PC-3 (cell line): ENCODE results near the gene LRFN5. TPM values are rescaled to one million over a fixed set of nuclear protein-coding genes. Genes with fewer than 3 reads are reported as not detected.
"Not testable (repeated sequence)": the region's sequence is repeated elsewhere in the genome, so short reads cannot be mapped to it uniquely, and the experiment has no call there.

Experiments
- ATAC-seq: fragments of 200-7000 bp; cut with Tn5 transposase; 2 replicates; pipeline ENCODE4 v1.9.1; 2020; ENCODE audit warnings: mild to moderate bottlenecking, moderate library complexity
- BruUV-seq: library from RNA; stranded (reverse); fragments of 400-500 nt; replicated peaks from 2 replicates; lab custom pipeline; 2021; lab: Mats Ljungman, UMichigan
- CTCF ChIA-PET: fragments of 300-600 bp; sonication (Branson Sonifier 250); formaldehyde crosslinking; loops from one replicate; lab custom pipeline; 2022; ENCODE audit warnings: antibody characterized with exemption; lab: Charles Lee
- POLR2A ChIA-PET: fragments of 300-600 bp; sonication (Branson Sonifier 250); formaldehyde crosslinking; loops from one replicate; lab custom pipeline; 2022; ENCODE audit warnings: antibody characterized with exemption; ENCODE audit not compliant: unreplicated experiment; lab: Charles Lee
- DNase-seq: peaks from one replicate; pipeline ENCODE4 v3.0.0-alpha.2; 2015
- H2AFZ ChIP-seq: fragments of 300-600 bp; sonication (generic); 2 replicates; pipeline ENCODE4 v1.6.0; 2016; ENCODE audit warnings: antibody characterized with exemption, low read length
- H3F3A ChIP-seq: fragments of 300-600 bp; sonication (generic); one replicate; pipeline ENCODE4 v1.6.0; 2017; ENCODE audit warnings: antibody characterized with exemption, low read length, control low read depth, mild to moderate bottlenecking; ENCODE audit not compliant: unreplicated experiment
- H3K27ac ChIP-seq: fragments of 300-600 bp; sonication (generic); 2 replicates; pipeline ENCODE4 v1.5.1; 2016; ENCODE audit warnings: mild to moderate bottlenecking, low read length
- H3K27me3 ChIP-seq: fragments of 300-600 bp; sonication (generic); 2 replicates; pipeline ENCODE4 v1.6.1; 2016; ENCODE audit warnings: low read length, mixed read lengths
- H3K36me3 ChIP-seq: fragments of 300-600 bp; sonication (generic); 2 replicates; pipeline ENCODE4 v1.6.1; 2016; ENCODE audit warnings: low read depth, mixed run types, low read length, mixed read lengths
- H3K4me1 ChIP-seq: fragments of 300-600 bp; sonication (generic); 2 replicates; pipeline ENCODE4 v1.5.1; 2016; ENCODE audit warnings: low read length; ENCODE audit not compliant: insufficient read depth
- H3K4me2 ChIP-seq: fragments of 300-600 bp; sonication (generic); 2 replicates; pipeline ENCODE4 v1.6.0; 2016; ENCODE audit warnings: low read length
- H3K4me3 ChIP-seq: fragments of 300-600 bp; sonication (generic); 2 replicates; pipeline ENCODE4 v1.5.1; 2016; ENCODE audit warnings: mild to moderate bottlenecking, low read length, mixed read lengths
- H3K79me2 ChIP-seq: fragments of 300-600 bp; sonication (generic); 2 replicates; pipeline ENCODE4 v1.6.1; 2017; ENCODE audit warnings: low read length, mixed read lengths
- H3K9ac ChIP-seq: fragments of 300-600 bp; sonication (generic); 2 replicates; pipeline ENCODE4 v1.6.0; 2016; ENCODE audit warnings: mild to moderate bottlenecking, low read length
- H3K9me2 ChIP-seq: fragments of 300-600 bp; sonication (generic); replicated peaks from 2 replicates; pipeline ENCODE4 v1.6.1; 2016; ENCODE audit warnings: mixed run types, low read length, mixed read lengths
- H3K9me3 ChIP-seq: fragments of 300-600 bp; sonication (generic); 2 replicates; pipeline ENCODE4 v1.6.1; 2016; ENCODE audit warnings: low read length, mixed read lengths
- H4K20me1 ChIP-seq: fragments of 300-600 bp; sonication (generic); 2 replicates; pipeline ENCODE4 v1.6.1; 2016; ENCODE audit warnings: low read length, mixed read lengths
- EZH2 ChIP-seq: fragments of 300-600 bp; sonication (generic); IDR thresholded peaks from one replicate; pipeline ENCODE4 v1.6.1; 2017; ENCODE audit warnings: antibody characterized with exemption, mild to moderate bottlenecking, low read length; ENCODE audit not compliant: unreplicated experiment
- EZH2phosphoT487 ChIP-seq: fragments of 300-600 bp; sonication (generic); IDR thresholded peaks from 2 replicates; pipeline ENCODE4 v1.6.1; 2018; ENCODE audit warnings: mild to moderate bottlenecking, antibody characterized with exemption, low read length, borderline replicate concordance
- intact Hi-C: fragments of 100-400 bp; cut with micrococcal nuclease; formaldehyde crosslinking; loops from 2 replicates; pipeline ENCODE4 v1.9.0; 2023
- total RNA-seq: library from RNA; depleted of rRNA; stranded (reverse); fragments of >200 nt; gene quantifications from 2 replicates; pipeline ENCODE4 v1.2.3, GENCODE V29; 2014
- TF ChIP-seq, protein P1 (sequence below): fragments of 300-600 bp; sonication (generic); conservative IDR thresholded peaks from 2 replicates; pipeline ENCODE4 v1.5.1; 2017; ENCODE audit warnings: antibody characterized with exemption, low read depth, mild to moderate bottlenecking, low read length

LRFN5 gene
- total RNA-seq, 1 experiment from 2014 or later = not detected

DNA sequence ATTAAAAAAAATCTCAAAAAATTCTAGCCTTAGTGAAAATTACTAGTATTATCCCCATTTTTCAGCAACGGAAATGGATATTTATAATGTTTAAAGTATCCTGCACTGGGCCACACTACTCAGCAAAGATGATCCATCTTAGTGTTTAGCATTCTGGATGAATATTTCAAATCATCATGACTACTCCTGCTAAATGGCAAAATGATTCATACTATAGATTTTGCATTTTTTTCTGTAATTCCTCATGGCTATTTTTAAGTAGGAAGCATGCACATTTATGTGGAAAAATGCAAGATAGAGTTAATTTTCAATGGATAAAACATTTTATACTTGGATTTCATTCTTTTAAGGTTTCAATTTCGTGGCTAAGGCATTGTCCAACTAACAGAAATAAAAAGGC is 59.6 kb downstream of the LRFN5 start:
- Histone ChIP-seq H3K9ac (no peak overlapping the region), H3K4me1 (no peaks in the 10 kb centered on the region), H3K27me3 (no peaks in the 10 kb centered on the region), H3K36me3 (no peaks in the 10 kb centered on the region), H3K9me3 (no peaks in the 10 kb centered on the region), H3F3A (no peaks in the 10 kb centered on the region), H2AFZ (no peak overlapping the region), H3K4me3 (no peak overlapping the region), H3K27ac (no peak overlapping the region), H3K79me2 (no peaks in the 10 kb centered on the region), H3K9me2 (no peaks in the 10 kb centered on the region), H3K4me2 (no peak overlapping the region), H4K20me1 (no peaks in the 10 kb centered on the region)
- TF ChIP-seq EZH2 (no peak), EZH2phosphoT487 (no peak)
- TF ChIP-seq, protein P1, sequence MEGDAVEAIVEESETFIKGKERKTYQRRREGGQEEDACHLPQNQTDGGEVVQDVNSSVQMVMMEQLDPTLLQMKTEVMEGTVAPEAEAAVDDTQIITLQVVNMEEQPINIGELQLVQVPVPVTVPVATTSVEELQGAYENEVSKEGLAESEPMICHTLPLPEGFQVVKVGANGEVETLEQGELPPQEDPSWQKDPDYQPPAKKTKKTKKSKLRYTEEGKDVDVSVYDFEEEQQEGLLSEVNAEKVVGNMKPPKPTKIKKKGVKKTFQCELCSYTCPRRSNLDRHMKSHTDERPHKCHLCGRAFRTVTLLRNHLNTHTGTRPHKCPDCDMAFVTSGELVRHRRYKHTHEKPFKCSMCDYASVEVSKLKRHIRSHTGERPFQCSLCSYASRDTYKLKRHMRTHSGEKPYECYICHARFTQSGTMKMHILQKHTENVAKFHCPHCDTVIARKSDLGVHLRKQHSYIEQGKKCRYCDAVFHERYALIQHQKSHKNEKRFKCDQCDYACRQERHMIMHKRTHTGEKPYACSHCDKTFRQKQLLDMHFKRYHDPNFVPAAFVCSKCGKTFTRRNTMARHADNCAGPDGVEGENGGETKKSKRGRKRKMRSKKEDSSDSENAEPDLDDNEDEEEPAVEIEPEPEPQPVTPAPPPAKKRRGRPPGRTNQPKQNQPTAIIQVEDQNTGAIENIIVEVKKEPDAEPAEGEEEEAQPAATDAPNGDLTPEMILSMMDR = no peak
- BruUV-seq = no TSS peak
- no peak for DNase-seq
- ChIA-PET CTCF (no interaction called here), POLR2A (no interaction called here)
- intact Hi-C loops = no loop called here
- no peak for ATAC-seq

DNA sequence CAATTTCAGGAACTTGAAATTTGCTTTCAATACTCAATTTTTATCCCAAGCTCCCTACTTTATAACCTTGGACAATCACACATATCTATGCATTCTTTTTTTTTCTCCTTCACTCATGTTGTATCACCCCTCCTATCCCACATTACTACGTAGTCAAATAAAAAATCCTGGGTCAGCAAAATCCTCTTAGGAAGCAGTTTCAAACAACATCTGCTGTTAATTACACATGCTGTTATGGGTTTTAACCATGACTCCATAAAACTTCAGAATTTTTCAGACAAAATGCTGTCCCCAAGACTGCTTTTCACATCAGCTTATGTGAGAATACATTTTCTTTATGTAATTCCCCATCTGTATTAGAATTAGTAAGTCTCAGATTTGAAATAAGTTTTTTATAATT is 61.7 kb downstream of the LRFN5 start:
- H3K4me1 ChIP-seq = no peaks in the 10 kb centered on the region
- TF ChIP-seq EZH2phosphoT487 = no peak
- H3K9me3 ChIP-seq = no peaks in the 10 kb centered on the region
- no peak overlapping the region for H3K4me3 ChIP-seq
- no peaks in the 10 kb centered on the region for H3K36me3 ChIP-seq
- H3K27ac ChIP-seq = no peak overlapping the region
- H3K4me2 ChIP-seq = no peak overlapping the region
- no peak overlapping the region for H2AFZ ChIP-seq
- no peaks in the 10 kb centered on the region for H3K27me3 ChIP-seq
- BruUV-seq = no TSS peak
- no peaks in the 10 kb centered on the region for H4K20me1 ChIP-seq
- no peak overlapping the region for H3K9ac ChIP-seq
- POLR2A ChIA-PET = no interaction called here
- H3K79me2 ChIP-seq = no peaks in the 10 kb centered on the region
- ATAC-seq (no peak), DNase-seq (no peak)
- no peaks in the 10 kb centered on the region for H3K9me2 ChIP-seq
- no peaks in the 10 kb centered on the region for H3F3A ChIP-seq
- intact Hi-C loops = no loop called here
- CTCF ChIA-PET = no interaction called here

DNA sequence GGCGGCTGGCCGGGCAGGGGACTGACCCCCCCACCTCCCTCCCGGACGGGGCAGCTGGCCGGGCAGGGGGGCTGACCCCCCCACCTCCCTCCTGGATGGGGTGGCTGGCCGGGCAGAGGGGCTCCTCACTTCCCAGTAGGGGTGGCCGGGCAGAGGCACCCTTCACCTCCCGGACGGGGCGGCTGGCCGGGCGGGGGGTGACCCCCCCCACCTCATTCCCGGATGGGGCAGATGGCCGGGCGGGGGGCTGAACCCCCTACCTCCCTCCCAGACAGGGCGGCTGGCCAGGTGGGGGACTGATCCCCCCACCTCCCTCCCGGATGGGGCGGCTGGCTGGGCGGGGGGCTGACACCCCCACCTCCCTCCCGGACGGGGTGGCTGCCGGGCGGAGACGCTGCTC is 66.9 kb downstream of the LRFN5 start:
- intact Hi-C loops, ATAC-seq: not testable (repeated sequence)

DNA sequence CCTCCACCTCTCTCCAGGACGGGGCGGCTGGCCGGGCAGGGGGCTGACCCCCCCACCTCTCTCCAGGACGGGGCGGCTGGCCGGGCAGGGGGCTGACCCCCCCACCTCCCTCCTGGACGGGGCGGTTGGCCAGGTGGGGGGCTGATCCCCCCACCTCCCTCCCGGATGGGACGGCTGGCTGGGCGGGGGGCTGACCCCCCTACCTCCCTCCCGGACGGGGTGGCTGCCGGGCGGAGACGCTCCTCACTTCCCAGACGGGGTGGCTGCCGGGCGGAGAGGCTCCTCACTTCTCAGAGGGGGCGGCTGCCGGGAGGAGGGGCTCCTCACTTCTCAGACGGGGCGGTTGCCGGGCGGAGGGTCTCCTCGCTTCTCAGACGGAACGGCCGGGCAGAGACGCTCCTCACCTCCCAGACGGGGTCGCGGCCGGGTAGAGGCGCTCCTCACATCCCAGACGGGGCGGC is 67.9 kb downstream of the LRFN5 start:
- H3F3A ChIP-seq, CTCF ChIA-PET, H2AFZ ChIP-seq, BruUV-seq, H4K20me1 ChIP-seq, H3K36me3 ChIP-seq, intact Hi-C loops, H3K79me2 ChIP-seq, H3K9me2 ChIP-seq, H3K9ac ChIP-seq, DNase-seq, H3K4me3 ChIP-seq, H3K4me2 ChIP-seq, H3K9me3 ChIP-seq, H3K27me3 ChIP-seq, ATAC-seq, H3K27ac ChIP-seq, H3K4me1 ChIP-seq, POLR2A ChIA-PET: not testable (repeated sequence)

More for the DNA sequence above, 66.9 kb downstream of the LRFN5 start:
- H3K9me3 ChIP-seq, POLR2A ChIA-PET, H3K27ac ChIP-seq, H3K79me2 ChIP-seq, H3K36me3 ChIP-seq, H3K4me2 ChIP-seq, CTCF ChIA-PET, H4K20me1 ChIP-seq, H3K4me1 ChIP-seq, DNase-seq, BruUV-seq, H3K27me3 ChIP-seq, H3K9ac ChIP-seq, H3F3A ChIP-seq, H2AFZ ChIP-seq, H3K4me3 ChIP-seq, H3K9me2 ChIP-seq: not testable (repeated sequence)
